Cardiac muscle cell (in vitro differentiated cells and primary cell): ENCODE data around the gene S100PBP. TPM values are rescaled to one million over a fixed set of nuclear protein-coding genes. Genes with fewer than 3 reads are reported as not detected.

Experiments
- DNase-seq, 2 donors: peaks; one replicate each; pipeline versions ENCODE4 v3.0.0 to v3.0.0-alpha.2; 2010 to 2017; ENCODE audit warnings: low read depth in 1 of 2, low spot score in 1 of 2
- H3K27ac ChIP-seq: fragments of 200-600 bp; sonication (generic); 2 replicates; pipeline ENCODE4 v1.5.1; 2016
- H3K27me3 ChIP-seq: fragments of 200-600 bp; sonication (generic); 2 replicates; pipeline ENCODE4 v1.6.0; 2016; ENCODE audit warnings: control low read depth
- H3K36me3 ChIP-seq: fragments of 200-600 bp; sonication (generic); 2 replicates; pipeline ENCODE4 v1.5.1; 2016; ENCODE audit warnings: control low read depth
- H3K4me1 ChIP-seq: fragments of 200-600 bp; sonication (generic); 2 replicates; pipeline ENCODE4 v1.8.1; 2017; ENCODE audit warnings: low read depth, mild to moderate bottlenecking, mixed run types
- H3K4me3 ChIP-seq: fragments of 200-600 bp; sonication (generic); 2 replicates; pipeline ENCODE4 v1.5.1; 2016; ENCODE audit warnings: mild to moderate bottlenecking
- H3K9me3 ChIP-seq: fragments of 200-600 bp; sonication (generic); 2 replicates; pipeline ENCODE4 v1.5.1; 2017; ENCODE audit warnings: low read depth, mild to moderate bottlenecking, control low read depth
- CTCF ChIP-seq: IDR thresholded peaks from 2 replicates; pipeline ENCODE4 v1.5.1; 2012; ENCODE audit warnings: low read depth, mild to moderate bottlenecking, low read length
- polyA plus RNA-seq: library from polyadenylated mRNA; unstranded; fragments of >200 nt; fragmentation: Nextera tagmentation; extraction: Ambion mirVana; gene quantifications from 2 replicates; pipeline ENCODE4 v1.2.1, GENCODE V29; 2016
- total RNA-seq: library from RNA; depleted of rRNA; stranded (reverse); fragments of >200 nt; gene quantifications from 2 replicates; pipeline ENCODE4 v1.2.3, GENCODE V29; 2016

S100PBP gene
- total and polyA plus RNA-seq, 2 experiments from 2014 or later: 30.5 to 40.5 TPM

GRCh38 chr1:32871364-32872191, 54.1 kb downstream of the S100PBP start:
- H3K27me3 ChIP-seq: peaks cover 11% of the 10 kb centered on the region
- DNase-seq: no peak
- no peak overlapping the region for H3K27ac ChIP-seq
- no peaks in the 10 kb centered on the region for H3K36me3 ChIP-seq
- peaks cover 7% of the 10 kb centered on the region for H3K4me1 ChIP-seq
- no peaks in the 10 kb centered on the region for H3K9me3 ChIP-seq
- no peak for TF ChIP-seq CTCF
- peak overlapping the region; percentile 35 for H3K4me3 ChIP-seq

GRCh38 chr1:32872192-32872460, 54.7 kb downstream of the S100PBP start:
- no peak for DNase-seq
- no peaks in the 10 kb centered on the region for H3K9me3 ChIP-seq
- peaks cover 7% of the 10 kb centered on the region for H3K4me1 ChIP-seq
- no peak for TF ChIP-seq CTCF
- H3K27ac ChIP-seq: no peak overlapping the region
- H3K36me3 ChIP-seq: no peaks in the 10 kb centered on the region
- peaks cover 11% of the 10 kb centered on the region for H3K27me3 ChIP-seq
- no peak overlapping the region for H3K4me3 ChIP-seq

GRCh38 chr1:32873484-32873883, 56.0 kb downstream of the S100PBP start:
- Histone ChIP-seq H3K9me3 (no peaks in the 10 kb centered on the region), H3K27me3 (peaks cover 11% of the 10 kb centered on the region), H3K27ac (no peak overlapping the region), H3K4me3 (no peak overlapping the region), H3K36me3 (no peaks in the 10 kb centered on the region), H3K4me1 (peaks cover 7% of the 10 kb centered on the region)
- no peak for TF ChIP-seq CTCF
- no peak for DNase-seq

- Histone ChIP-seq H3K27ac (no peak overlapping the region), H3K4me3 (no peak overlapping the region), H3K9me3 (no peaks in the 10 kb centered on the region), H3K4me1 (peaks cover 2% of the 10 kb centered on the region), H3K36me3 (no peaks in the 10 kb centered on the region), H3K27me3 (peaks cover 8% of the 10 kb centered on the region)
- no peak for DNase-seq
- no peak for TF ChIP-seq CTCF
Observed at GRCh38 chr1:32874860-32875752, 57.7 kb downstream of the S100PBP start.

- peak; percentile 94 for TF ChIP-seq CTCF
- H3K27ac ChIP-seq: no peak overlapping the region
- H3K4me1 ChIP-seq: no peaks in the 10 kb centered on the region
- no peaks in the 10 kb centered on the region for H3K36me3 ChIP-seq
- H3K27me3 ChIP-seq: peaks cover 4% of the 10 kb centered on the region
- peak; percentile 61 to 66 for DNase-seq
- no peak overlapping the region for H3K4me3 ChIP-seq
- H3K9me3 ChIP-seq: no peaks in the 10 kb centered on the region
Observed at GRCh38 chr1:32876341-32877210, 59.1 kb downstream of the S100PBP start.
